ENCODE measurements around the gene ACCSL. TPM values are rescaled to one million over a fixed set of nuclear protein-coding genes. Genes with fewer than 3 reads are reported as not detected.

ACCSL gene
- total and polyA plus RNA-seq, 4 donors = not detected

- no peaks in the 10 kb centered on the region for H3K4me1 ChIP-seq (ENCODE audit: control insufficient read depth, insufficient read depth, low read length)
- WGBS (ENCODE audit: insufficient coverage) = 72% methylated on average over 2 of the region's 3 CpGs
- DNase-seq (ENCODE audit: low read depth in 4 of 6, low spot score in 6 of 6) = no peak
- no peak overlapping the region for H3K27ac ChIP-seq (ENCODE audit: low read depth, low read length)
- no peak overlapping the region for H3K4me3 ChIP-seq (ENCODE audit: low read depth, low read length)
- no peaks in the 10 kb centered on the region for H3K9me3 ChIP-seq (ENCODE audit: control insufficient read depth, insufficient read depth, low read length)
- H3K27me3 ChIP-seq (ENCODE audit: control insufficient read depth, insufficient read depth, low read length) = no peaks in the 10 kb centered on the region
- no peaks in the 10 kb centered on the region for H3K36me3 ChIP-seq (ENCODE audit: control insufficient read depth, insufficient read depth, low read length)
Measured at GRCh38 chr11:44017443-44018126, 30.2 kb upstream of the ACCSL start.

GRCh38 chr11:44018127-44018521, 29.7 kb upstream of the ACCSL start:
- Histone ChIP-seq H3K27ac (ENCODE audit: low read depth, low read length) (no peak overlapping the region), H3K4me1 (ENCODE audit: control insufficient read depth, insufficient read depth, low read length) (no peaks in the 10 kb centered on the region), H3K9me3 (ENCODE audit: control insufficient read depth, insufficient read depth, low read length) (no peaks in the 10 kb centered on the region), H3K27me3 (ENCODE audit: control insufficient read depth, insufficient read depth, low read length) (no peaks in the 10 kb centered on the region), H3K36me3 (ENCODE audit: control insufficient read depth, insufficient read depth, low read length) (no peaks in the 10 kb centered on the region), H3K4me3 (ENCODE audit: low read depth, low read length) (no peak overlapping the region)
- no peak for DNase-seq (ENCODE audit: low read depth in 4 of 6, low spot score in 6 of 6)
- 3% methylated on average over 3 of the region's 4 CpGs for WGBS (ENCODE audit: insufficient coverage)

DNA sequence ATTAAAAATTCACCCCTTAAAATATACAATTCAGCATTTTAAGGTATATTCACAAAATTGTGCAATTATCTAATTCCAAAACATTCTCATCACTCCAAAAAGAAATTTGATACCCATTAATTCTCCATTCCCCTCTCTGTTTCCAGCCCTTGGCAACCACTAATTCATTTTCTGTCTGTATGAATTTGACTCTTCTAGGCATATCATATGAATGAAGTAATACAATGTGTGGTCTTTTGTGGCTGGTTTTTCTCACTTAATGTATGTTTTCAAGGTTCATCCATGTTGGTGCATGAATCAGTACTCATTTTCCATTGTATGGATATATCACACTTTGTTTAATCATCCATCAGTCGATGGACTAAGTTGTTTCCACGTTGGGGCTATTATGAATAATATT, 29.0 kb upstream of the ACCSL start:
- no peaks in the 10 kb centered on the region for H3K4me1 ChIP-seq (ENCODE audit: control insufficient read depth, insufficient read depth, low read length)
- H3K27me3 ChIP-seq (ENCODE audit: control insufficient read depth, insufficient read depth, low read length) = no peaks in the 10 kb centered on the region
- H3K27ac ChIP-seq (ENCODE audit: low read depth, low read length) = no peak overlapping the region
- WGBS (ENCODE audit: insufficient coverage) = no CpG with 5 or more reads among the region's 2 CpGs
- no peaks in the 10 kb centered on the region for H3K9me3 ChIP-seq (ENCODE audit: control insufficient read depth, insufficient read depth, low read length)
- no peak overlapping the region for H3K4me3 ChIP-seq (ENCODE audit: low read depth, low read length)
- no peak for DNase-seq (ENCODE audit: low read depth in 4 of 6, low spot score in 6 of 6)
- H3K36me3 ChIP-seq (ENCODE audit: control insufficient read depth, insufficient read depth, low read length) = no peaks in the 10 kb centered on the region

- WGBS (ENCODE audit: insufficient coverage) = no CpG with 5 or more reads among the region's 1 CpG
- H3K27ac ChIP-seq (ENCODE audit: low read depth, low read length) = no peak overlapping the region
- no peaks in the 10 kb centered on the region for H3K36me3 ChIP-seq (ENCODE audit: control insufficient read depth, insufficient read depth, low read length)
- no peaks in the 10 kb centered on the region for H3K4me1 ChIP-seq (ENCODE audit: control insufficient read depth, insufficient read depth, low read length)
- H3K27me3 ChIP-seq (ENCODE audit: control insufficient read depth, insufficient read depth, low read length) = no peaks in the 10 kb centered on the region
- no peak for DNase-seq (ENCODE audit: low read depth in 4 of 6, low spot score in 6 of 6)
- H3K9me3 ChIP-seq (ENCODE audit: control insufficient read depth, insufficient read depth, low read length) = no peaks in the 10 kb centered on the region
- no peak overlapping the region for H3K4me3 ChIP-seq (ENCODE audit: low read depth, low read length)
Measured at GRCh38 chr11:44024977-44025376, 22.8 kb upstream of the ACCSL start.

DNA sequence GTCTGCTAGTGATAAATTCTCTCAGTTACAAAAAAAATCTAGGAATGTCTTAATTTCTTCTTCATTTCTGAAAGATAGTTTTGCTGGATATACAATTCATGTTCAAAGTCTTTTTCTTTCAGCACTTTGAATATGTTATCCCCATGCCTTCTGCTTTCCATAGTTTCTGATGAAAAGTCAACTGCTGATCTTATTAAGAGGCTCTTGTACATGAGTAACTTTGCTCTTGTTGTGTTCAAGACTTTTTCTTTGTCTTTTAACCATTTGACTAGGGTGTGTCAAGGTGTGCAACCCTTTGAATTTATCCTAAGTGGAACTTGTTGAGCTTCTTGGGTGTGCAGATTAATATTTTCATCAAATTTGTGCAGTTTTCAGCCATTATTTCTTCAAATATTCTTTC, 22.1 kb upstream of the ACCSL start:
- no peak for DNase-seq (ENCODE audit: low read depth in 4 of 6, low spot score in 6 of 6)
- no peaks in the 10 kb centered on the region for H3K9me3 ChIP-seq (ENCODE audit: control insufficient read depth, insufficient read depth, low read length)
- H3K27me3 ChIP-seq (ENCODE audit: control insufficient read depth, insufficient read depth, low read length) = no peaks in the 10 kb centered on the region
- peaks cover 3% of the 10 kb centered on the region for H3K4me1 ChIP-seq (ENCODE audit: control insufficient read depth, insufficient read depth, low read length)
- no peaks in the 10 kb centered on the region for H3K36me3 ChIP-seq (ENCODE audit: control insufficient read depth, insufficient read depth, low read length)
- H3K27ac ChIP-seq (ENCODE audit: low read depth, low read length) = no peak overlapping the region
- H3K4me3 ChIP-seq (ENCODE audit: low read depth, low read length) = no peak overlapping the region

- no peak for DNase-seq (ENCODE audit: low read depth in 4 of 6, low spot score in 6 of 6)
- Histone ChIP-seq H3K9me3 (ENCODE audit: control insufficient read depth, insufficient read depth, low read length) (no peaks in the 10 kb centered on the region), H3K4me3 (ENCODE audit: low read depth, low read length) (no peak overlapping the region), H3K4me1 (ENCODE audit: control insufficient read depth, insufficient read depth, low read length) (peaks cover 17% of the 10 kb centered on the region), H3K27me3 (ENCODE audit: control insufficient read depth, insufficient read depth, low read length) (no peaks in the 10 kb centered on the region), H3K27ac (ENCODE audit: low read depth, low read length) (no peak overlapping the region), H3K36me3 (ENCODE audit: control insufficient read depth, insufficient read depth, low read length) (no peaks in the 10 kb centered on the region)
- WGBS (ENCODE audit: insufficient coverage) = 67% methylated on average over 1 of the region's 1 CpG
Measured at GRCh38 chr11:44028401-44028800, 19.4 kb upstream of the ACCSL start.

GRCh38 chr11:44028816-44029506, 18.8 kb upstream of the ACCSL start:
- H3K27ac ChIP-seq (ENCODE audit: low read depth, low read length) = no peak overlapping the region
- no peaks in the 10 kb centered on the region for H3K27me3 ChIP-seq (ENCODE audit: control insufficient read depth, insufficient read depth, low read length)
- no peaks in the 10 kb centered on the region for H3K36me3 ChIP-seq (ENCODE audit: control insufficient read depth, insufficient read depth, low read length)
- no peak for DNase-seq (ENCODE audit: low read depth in 4 of 6, low spot score in 6 of 6)
- H3K4me3 ChIP-seq (ENCODE audit: low read depth, low read length) = no peak overlapping the region
- H3K4me1 ChIP-seq (ENCODE audit: control insufficient read depth, insufficient read depth, low read length) = peaks cover 22% of the 10 kb centered on the region
- WGBS (ENCODE audit: insufficient coverage) = 93% methylated on average over 3 of the region's 3 CpGs
- no peaks in the 10 kb centered on the region for H3K9me3 ChIP-seq (ENCODE audit: control insufficient read depth, insufficient read depth, low read length)

GRCh38 chr11:44029507-44029845, 18.3 kb upstream of the ACCSL start:
- no peaks in the 10 kb centered on the region for H3K9me3 ChIP-seq (ENCODE audit: control insufficient read depth, insufficient read depth, low read length)
- H3K36me3 ChIP-seq (ENCODE audit: control insufficient read depth, insufficient read depth, low read length) = no peaks in the 10 kb centered on the region
- no peaks in the 10 kb centered on the region for H3K27me3 ChIP-seq (ENCODE audit: control insufficient read depth, insufficient read depth, low read length)
- no peak overlapping the region for H3K27ac ChIP-seq (ENCODE audit: low read depth, low read length)
- WGBS (ENCODE audit: insufficient coverage) = no CpG with 5 or more reads among the region's 1 CpG
- no peak for DNase-seq (ENCODE audit: low read depth in 4 of 6, low spot score in 6 of 6)
- peaks cover 24% of the 10 kb centered on the region for H3K4me1 ChIP-seq (ENCODE audit: control insufficient read depth, insufficient read depth, low read length)
- no peak overlapping the region for H3K4me3 ChIP-seq (ENCODE audit: low read depth, low read length)

GRCh38 chr11:44029977-44030911, 17.5 kb upstream of the ACCSL start:
- 0% methylated on average over 1 of the region's 5 CpGs for WGBS (ENCODE audit: insufficient coverage)

More at GRCh38 chr11:44029977-44030911, 17.5 kb upstream of the ACCSL start:
- Histone ChIP-seq H3K9me3 (ENCODE audit: control insufficient read depth, insufficient read depth, low read length) (no peaks in the 10 kb centered on the region), H3K4me1 (ENCODE audit: control insufficient read depth, insufficient read depth, low read length) (peaks cover 24% of the 10 kb centered on the region), H3K27me3 (ENCODE audit: control insufficient read depth, insufficient read depth, low read length) (no peaks in the 10 kb centered on the region), H3K36me3 (ENCODE audit: control insufficient read depth, insufficient read depth, low read length) (no peaks in the 10 kb centered on the region), H3K4me3 (ENCODE audit: low read depth, low read length) (no peak overlapping the region), H3K27ac (ENCODE audit: low read depth, low read length) (no peak overlapping the region)
- DNase-seq (ENCODE audit: low read depth in 4 of 6, low spot score in 6 of 6) = peak in 2 of 6 donors; percentile 23 to 89

All from spinal cord (tissue), 10 donors.